Fibroblast of skin of back (primary cell): Measurements from ENCODE around the gene METAP1D. TPM values are rescaled to one million over a fixed set of nuclear protein-coding genes. Genes with fewer than 3 reads are reported as not detected.
"Not testable (repeated sequence)": the region's sequence is repeated elsewhere in the genome, so short reads cannot be mapped to it uniquely, and the experiment has no call there.

Experiments
- DNase-seq: peaks from one replicate; pipeline ENCODE4 v3.0.0-alpha.2; 2013
- polyA plus RNA-seq, 2 experiments: library from polyadenylated mRNA; unstranded; fragments of 120-200 nt; gene quantifications; one replicate each; pipeline ENCODE4 v1.2.1, GENCODE V29; 2013; ENCODE audit not compliant: insufficient read length in 2 of 2

Gene METAP1D
- polyA plus RNA-seq (2013, experiment 1 of 2; ENCODE audit: insufficient read length) = 5.1 TPM
- 5.7 TPM for polyA plus RNA-seq (2013, experiment 2 of 2; ENCODE audit: insufficient read length)

DNA sequence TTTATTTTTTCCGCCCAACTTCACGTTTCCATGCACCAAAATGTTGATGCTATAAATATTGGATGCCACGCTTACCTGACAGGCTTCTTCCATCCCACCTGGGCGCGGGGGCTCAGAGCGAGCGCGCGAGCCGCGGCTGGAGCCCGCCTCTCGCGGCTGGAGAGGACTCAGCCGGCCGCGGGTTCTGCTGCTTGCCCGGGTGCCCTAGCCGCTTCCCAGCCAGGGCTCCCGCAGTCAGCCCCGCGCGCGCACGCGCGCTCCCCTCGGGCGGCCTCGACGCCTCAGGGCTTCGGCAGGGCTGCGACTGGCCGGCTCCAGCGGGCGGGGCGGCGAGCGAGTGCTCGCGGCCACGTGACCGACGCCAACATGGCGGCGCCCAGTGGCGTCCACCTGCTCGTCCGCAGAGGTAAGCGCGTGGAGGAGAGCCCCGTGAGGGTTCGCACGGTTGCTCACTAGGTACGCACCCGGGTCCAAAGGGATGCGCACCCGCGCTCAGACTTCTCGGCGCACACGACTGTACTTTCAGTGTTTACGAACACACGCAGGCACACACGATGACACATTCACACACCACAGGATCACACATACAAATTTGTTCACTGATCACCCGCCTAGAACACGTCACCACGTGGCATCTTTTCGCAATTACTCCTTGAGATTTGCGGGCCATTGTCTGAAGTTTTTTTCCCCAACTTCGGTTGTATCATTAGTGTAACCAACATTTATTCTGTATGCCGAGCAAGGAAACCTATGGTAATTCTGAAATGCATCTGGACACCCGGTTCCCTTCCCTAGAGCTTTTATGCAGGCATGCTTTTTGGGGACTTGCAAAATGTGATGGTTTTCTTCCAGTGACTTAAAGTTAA, at the start of gene METAP1D:
Gene METAP1D (plus strand): TSS at position 350 of the 866 bp plus-strand sequence. CDS start 17 bp downstream, at position 367.
- peak; percentile 92 for DNase-seq

DNA sequence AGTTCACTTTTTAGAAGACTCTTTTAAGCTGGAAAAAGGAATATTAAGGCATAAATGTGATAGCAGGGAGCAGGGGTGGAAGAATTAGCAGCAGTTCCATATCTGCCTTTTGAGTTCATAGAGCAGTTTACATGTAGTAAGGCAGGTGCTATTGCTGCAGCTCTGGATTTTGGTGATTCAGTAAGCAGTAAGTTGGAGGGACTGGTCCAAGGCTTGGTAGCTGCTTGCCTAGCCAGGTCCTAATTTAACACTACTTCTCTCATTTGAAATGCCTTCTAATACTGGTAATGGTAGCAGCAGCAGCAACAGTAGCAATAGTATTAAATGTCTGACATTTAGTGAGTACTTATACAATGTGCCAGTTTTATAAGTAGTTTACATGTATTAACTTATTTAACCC, 47.5 kb upstream of the METAP1D start:
- no peak for DNase-seq

DNA sequence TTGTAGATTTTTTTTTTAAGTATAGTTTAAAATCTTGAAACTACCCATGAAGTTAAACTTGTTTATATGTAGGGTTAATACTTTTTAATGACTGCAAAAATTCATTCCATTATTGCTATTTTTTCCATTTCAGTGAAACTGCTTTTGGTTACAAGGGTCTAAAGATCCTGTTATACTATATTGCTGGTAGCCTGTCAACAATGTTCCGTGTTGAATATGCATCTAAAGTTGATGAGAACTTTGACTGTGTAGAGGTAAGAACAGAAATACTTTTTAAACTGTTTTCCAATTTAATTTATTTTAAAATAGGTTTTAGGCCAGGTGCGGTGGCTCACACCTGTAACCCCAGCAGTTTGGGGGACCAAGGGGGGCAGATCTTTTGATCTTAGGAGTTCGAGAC, 47.0 kb upstream of the METAP1D start:
- no peak for DNase-seq

DNA sequence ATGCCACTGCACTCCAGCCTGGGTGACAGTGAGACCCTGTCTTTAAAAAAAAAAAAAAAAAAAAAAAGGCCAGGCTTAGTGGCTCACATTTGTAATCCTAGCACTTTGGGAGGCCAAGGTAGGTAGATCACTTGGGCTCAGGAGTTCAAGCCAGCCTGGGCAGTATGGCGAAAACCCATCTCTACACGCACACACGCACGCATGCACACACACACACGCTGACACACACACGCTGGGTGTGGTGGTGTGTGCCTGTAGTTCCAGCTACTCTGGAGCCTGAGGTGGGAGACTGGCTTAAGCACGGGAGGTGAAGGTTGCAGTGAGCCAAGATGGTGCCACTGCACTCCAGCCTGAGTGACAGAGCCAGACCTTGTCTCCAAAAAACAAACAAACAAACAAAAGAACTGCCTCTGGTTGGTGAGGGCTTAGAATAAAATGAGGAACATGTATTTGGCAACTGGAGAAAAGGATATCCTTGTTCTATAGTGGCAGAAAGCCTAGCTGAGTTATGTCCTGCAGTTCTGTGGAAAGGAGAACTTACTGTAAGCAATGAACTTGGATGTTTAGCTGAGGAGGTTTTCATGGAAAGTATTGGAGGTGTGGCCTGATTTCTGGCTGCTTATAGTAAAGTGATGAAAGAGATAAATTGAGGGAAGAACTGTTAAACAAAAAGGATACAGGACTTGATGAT, 43.5 kb upstream of the METAP1D start:
- DNase-seq = no peak

DNA sequence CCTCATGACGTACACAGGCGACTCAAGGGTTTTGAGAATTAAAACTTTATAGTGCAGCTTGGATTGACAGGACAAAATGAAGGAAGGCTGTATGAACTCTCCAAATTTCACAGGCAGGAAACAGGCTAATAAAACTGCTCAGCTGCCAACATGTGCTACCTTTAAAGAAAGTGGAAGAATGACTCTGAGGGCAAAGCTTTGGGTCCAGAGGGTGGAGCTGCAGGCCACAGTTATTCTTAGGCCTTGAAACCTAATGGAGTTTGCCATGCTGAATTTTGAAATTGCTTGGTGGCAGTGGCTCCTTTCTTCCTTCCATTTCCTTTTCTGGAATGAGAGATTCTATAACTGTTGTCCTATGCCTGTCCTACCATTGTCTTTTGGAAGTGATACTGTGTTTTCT, 42.7 kb upstream of the METAP1D start:
- DNase-seq = peak; percentile 3

DNA sequence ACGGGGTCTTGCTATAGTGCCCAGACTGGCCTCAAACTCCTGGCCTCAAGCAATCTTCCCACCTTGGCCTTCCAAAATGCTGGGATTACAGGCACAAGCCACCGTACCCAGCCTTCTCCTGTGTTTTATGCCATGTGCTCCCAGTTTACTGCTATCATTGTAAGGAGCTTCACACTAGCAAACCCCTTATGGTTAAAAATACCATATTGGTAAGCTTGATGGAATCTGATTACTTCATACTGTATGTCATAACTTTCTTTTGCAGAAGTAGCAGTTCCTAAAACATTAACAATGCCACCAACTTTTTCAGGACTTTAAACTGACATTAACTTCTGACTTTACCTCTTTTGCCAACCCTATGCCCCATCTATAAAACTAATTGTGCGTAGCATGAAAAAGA, 41.3 kb upstream of the METAP1D start:
- peak; percentile 75 for DNase-seq

DNA sequence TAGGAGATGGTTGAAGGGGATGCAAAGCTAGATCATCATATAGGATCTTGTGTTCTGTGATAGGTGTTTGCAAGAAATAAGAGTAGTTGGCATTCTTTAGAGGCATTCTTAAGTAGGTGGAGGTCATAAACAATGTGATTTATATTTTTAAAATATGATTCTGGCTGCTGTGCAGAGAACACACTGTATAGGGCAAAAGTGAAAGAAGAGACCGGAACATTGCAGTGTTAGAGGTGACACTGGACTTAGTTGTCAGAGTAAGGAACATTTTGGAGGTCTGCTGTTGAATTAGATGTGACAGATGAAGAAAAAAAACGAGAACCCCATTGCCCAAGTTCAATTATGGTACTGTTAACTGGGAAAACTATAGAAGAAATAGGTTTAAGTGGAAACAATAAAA, 39.8 kb upstream of the METAP1D start:
- DNase-seq = no peak

DNA sequence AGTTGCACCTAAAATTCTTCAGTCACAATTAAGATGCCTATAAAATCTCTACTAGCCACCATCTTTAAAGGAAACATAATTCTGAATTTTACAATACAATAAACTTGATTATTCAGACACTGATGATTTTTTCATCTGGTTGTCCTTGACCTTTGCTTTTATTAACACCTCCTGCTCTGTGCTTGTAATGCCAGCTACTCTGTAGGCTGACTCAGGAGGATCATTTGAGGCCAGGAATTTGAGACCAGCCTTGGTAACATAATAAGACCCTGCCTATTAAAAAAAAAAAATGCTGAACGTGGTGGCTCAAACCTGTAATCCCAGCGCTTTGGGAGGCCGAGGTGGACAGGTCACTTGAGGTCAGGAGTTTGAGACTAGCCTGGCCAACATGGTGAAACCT, 39.2 kb upstream of the METAP1D start:
- no peak for DNase-seq

DNA sequence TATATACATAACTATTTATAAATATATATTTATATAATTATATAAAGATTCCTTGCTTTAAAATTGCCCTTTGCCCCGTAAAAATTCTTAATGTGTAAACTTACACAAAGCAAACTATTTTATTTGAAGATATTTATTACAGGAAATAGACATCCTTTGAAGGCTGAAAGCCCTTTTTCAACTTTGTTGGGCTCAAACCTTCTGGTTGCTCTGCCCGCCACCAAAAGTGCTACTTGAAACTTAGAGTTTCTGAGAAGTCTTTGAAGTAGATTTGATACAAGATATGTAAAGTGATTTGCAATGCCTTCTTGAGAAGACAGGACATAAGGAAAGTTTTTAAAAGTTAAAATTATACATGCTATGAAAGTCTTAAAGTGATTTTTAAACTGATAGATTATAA, 36.6 kb upstream of the METAP1D start:
- DNase-seq = no peak

DNA sequence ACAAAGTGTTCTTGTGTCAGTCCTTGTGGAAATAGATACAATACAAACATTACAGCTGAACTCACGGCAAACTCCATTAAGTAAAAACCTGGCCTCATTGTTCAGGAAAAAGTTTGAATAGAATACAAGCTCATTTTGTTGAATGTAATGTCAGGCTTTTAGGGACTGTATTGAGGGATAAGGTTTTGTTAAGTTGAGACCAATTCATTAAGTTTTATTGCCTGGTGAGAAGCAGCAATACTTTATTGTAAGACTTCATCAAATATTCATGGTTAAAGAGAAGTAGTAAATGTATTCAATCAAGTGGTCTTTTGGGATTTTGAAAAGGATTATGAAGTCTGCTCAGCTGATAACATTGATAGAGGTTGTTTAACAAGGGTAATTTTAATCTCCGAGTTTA, 35.4 kb upstream of the METAP1D start:
- DNase-seq = no peak

DNA sequence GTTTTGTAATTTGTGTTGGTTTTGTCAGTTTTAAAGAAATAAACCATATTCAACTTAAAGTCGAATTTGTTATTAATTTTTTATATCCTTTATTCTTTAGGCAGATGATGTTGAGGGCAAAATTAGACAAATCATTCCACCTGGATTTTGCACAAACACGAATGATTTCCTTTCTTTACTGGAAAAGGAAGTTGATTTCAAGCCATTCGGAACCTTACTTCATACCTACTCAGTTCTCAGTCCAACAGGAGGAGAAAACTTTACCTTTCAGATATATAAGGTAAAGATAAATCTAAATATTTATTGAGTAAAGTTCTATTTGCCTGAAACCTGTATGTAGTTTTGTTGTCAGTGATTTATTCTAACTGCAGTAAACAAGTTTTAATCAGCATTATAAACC, 34.5 kb upstream of the METAP1D start:
- DNase-seq = no peak

DNA sequence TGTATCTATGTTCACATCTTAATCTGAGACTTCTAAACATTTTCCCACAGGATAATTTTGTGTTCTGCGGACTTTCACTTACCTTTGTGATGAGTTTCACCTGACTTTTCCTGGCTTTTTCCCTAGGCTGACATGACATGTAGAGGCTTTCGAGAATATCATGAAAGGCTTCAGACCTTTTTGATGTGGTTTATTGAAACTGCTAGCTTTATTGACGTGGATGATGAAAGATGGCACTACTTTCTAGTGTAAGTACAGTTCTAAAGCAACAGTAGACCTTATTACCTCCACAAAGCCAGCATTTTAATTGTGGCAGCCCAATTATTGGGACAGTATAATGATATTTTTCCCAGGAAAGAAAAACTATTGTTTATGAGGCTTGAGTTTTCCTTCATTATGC, 34.1 kb upstream of the METAP1D start:
- no peak for DNase-seq

DNA sequence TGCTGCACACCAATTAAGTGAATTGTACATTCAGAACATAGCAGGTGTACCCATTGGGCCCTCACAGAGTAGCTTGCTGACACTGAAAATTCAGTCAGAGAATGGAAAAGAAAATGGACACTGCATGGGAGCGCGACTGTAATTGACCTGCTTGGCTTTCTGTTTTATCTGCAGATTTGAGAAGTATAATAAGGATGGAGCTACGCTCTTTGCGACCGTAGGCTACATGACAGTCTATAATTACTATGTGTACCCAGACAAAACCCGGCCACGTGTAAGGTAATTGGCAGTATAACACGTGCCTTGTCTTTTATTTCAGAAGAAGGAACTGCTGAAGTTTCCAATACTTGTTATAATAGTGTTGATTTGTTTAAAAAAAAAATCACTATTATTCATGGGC, 33.5 kb upstream of the METAP1D start:
- no peak for DNase-seq

DNA sequence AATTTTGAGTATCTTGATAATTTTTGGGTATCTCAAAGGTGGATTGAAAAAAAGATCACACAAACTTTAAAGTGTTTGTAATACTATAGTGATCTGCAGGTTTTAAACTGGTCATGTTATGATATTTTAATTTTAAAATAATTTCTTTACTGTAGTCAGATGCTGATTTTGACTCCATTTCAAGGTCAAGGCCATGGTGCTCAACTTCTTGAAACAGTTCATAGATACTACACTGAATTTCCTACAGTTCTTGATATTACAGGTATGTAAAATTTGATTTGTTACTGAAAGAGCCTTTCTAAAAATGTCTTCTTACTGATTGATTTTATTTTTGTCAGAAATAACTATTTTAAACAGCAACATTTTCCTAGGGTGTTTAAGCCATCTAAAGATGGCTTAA, 33.1 kb upstream of the METAP1D start:
- no peak for DNase-seq

DNA sequence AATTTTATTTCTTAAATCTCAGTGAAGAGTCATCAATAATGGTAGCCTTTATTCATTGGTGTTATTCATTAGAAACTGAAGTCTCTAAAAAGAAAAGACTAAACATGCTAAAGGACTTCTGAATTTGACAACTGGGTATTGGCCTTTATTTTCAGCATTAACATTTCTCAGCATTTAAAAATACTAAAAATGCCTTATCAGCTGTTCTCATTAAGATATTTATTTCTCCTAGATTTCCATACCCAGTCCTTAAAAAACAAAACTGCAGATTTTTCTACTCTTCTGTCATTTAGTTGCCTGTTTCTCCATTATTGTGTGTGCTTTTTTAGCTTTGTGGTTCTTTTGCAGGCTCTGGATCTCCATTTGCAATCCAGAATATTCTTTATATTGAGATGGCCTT, 31.2 kb upstream of the METAP1D start:
- DNase-seq = no peak

DNA sequence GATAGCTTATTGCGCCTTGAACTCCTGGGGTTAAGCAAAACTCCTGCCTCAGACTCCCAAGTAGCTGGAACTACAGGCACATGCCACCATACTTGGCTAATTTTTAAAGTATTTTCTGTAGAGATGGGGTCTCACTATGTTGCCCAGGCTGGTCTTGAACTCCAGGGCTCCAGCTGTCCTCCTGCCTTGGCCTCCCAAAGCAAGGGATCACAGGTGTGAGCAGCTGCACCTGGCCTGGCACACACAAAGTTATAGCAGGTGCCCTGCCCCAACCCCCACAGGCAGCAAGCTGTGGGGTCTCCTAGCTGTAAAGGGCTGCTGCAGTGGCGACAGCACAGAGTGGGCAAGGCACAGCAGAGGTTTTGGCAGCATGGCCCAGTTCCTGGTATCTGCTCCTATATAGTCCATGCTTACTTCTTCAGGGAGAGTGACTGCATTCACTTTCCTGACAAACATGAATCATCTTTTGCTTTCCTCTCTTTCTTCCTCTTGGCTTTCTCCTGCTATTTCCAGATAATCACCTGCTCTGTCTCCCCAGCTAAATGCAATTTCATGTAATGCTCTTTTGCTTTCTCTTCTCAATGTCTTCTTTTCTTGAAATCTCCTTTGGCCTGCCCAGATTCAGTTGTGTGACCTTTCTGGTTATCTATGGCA, 27.3 kb upstream of the METAP1D start:
- no peak for DNase-seq

DNA sequence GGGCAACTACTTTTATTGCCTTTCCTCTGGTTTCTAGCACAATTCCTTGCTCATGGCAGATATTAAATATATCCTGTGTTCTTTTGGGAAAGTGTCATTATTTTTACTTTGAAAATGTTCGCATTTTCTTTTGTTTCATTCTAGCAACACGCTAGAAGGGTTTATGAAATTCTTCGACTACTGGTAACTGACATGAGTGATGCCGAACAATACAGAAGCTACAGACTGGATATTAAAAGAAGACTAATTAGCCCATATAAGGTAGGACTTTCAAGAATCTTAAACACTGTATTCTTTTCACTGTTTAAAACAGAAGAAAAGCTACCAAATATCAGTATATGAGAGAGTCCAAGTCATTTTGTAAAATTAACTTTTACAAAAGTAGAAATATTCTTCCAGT, 20.6 kb upstream of the METAP1D start:
- no peak for DNase-seq

DNA sequence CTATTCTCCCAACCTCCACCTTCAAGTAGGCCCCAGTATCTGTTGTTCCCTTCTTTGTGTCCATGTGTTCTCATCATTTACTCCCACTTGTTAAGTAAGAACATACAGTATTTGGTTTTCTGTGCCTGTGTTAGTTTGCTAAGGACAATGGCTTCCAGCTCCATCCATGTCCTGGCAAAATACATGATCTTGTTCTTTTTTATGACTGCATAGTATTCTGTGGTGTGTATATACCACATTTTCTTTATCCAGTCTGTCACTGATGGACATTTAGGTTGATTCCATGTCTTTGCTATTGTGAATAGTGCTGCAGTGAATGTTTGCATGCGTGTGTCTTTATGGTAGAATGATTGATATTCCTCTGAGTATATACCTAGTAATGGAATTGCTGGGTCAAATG, 15.8 kb upstream of the METAP1D start:
- not testable (repeated sequence) for DNase-seq

DNA sequence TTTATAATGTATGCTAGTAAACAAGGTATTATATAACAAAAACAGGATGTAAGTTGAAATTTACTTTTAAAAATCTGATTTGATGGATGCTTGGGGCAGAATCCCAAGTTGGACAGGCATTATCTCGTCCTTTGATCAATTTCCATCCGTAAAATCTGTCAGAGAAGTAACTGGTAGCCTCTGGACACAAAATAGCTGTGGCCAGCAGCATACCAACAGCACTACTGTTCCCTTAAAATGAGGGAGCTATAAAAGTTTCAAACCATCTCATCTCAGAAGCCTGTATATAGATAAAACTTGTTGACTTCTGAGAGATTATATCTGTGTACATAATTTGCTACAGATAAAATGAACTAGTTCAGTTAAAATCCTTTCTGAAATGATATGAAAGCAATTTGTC, 14.7 kb upstream of the METAP1D start:
- no peak for DNase-seq

DNA sequence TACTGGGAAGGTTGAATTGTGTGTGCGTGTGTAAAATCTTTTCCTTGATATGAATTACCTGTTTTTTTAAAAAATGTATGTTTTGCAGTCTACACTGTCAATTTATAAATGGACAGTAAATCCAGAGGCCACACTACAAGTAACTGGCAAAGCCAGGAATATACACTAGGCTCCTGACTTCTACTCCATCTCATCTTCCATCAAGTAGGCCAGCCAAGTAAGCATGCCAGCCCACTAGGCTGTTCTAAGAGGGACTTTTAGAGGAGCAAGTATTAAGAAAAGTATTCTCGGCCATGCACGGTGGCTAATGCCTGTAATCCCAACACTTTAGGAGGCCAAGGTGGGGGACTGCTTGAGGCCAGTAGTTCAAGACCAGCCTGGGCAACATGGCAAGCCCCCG, 13.0 kb upstream of the METAP1D start:
- DNase-seq = no peak

DNA sequence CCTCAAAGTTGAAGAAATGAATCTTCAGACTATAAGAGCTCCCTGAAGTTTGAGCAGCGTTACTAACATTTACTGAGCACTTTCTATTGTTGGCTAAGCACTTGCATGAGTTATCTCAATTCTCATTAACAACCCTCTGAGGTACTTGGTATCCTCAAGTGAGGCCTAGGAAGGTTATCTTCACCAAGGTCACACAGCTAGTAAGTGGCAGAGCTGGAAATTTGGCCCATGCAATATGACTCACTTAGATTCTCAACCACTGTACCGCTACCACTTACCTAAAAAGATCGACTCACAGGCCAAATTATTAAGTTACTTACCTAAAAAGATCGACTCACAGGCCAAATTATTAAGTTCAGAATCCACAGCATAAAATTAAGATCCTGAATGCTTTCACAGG, 8.7 kb upstream of the METAP1D start:
- DNase-seq = no peak

DNA sequence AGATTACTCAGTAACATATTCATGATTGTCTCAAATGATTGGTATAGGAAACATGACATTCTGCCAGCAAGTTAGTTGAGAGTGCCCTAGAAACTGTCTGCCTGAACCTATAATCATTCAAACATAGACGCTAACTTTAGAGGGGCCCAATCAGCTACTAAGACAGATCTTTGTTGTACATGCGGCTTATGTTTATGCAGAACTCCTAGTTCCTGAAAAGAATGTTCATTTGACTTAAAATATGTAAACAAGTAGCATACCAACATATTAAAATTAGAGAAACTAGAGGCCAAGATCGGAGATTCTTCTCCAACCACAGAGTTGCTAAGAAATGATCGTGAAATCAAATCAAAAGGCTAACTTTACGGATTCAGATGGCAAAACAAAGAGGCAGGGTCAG, 4.2 kb upstream of the METAP1D start:
- no peak for DNase-seq

DNA sequence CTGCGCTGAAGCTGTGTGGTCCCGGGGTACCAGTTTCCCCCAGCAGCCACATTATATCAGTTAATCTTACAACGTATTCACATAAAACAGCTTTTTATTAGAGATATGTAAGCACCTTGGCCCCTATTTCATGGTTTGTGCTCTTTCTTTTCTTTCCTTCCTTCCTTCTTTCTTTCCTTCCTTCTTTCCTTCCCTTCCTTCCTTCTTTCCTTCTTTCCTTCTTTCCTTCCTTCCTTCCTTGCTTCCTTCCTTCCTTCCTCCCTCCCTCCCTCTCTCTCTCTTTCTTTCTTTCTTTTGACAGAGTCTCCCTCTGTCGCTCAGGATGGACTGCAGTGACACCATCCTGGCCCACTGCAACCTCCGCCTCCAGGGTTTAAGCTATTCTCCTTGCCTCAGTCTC, 3.7 kb upstream of the METAP1D start:
- no peak for DNase-seq

DNA sequence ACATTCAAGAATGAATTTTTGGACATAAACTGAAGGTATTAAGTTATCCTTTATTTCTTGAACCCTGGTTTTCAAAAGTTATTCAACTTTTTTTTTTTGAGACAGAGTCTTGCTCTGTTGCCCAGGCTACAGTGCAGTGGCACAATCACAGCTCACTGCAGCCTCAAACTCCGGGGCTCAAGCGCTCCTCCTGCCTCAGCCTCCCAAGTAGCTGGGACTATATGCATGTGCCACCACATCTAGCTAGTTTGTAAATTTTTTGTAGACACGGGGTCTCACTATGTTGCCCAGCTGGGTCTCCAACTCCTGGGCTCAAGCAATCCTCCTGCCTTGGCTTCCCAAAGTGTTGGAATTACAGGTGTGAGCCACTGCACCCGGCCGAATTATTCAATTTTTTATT, 2.7 kb upstream of the METAP1D start:
- DNase-seq = not testable (repeated sequence)
